ENCODE results near the gene POLR3GL.
"Not testable (repeated sequence)": the region's sequence is repeated elsewhere in the genome, so short reads cannot be mapped to it uniquely, and the experiment has no call there.

The POLR3GL gene, protein sequence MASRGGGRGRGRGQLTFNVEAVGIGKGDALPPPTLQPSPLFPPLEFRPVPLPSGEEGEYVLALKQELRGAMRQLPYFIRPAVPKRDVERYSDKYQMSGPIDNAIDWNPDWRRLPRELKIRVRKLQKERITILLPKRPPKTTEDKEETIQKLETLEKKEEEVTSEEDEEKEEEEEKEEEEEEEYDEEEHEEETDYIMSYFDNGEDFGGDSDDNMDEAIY

GRCh38 chr1:145964328-145965118 lies at the start of gene POLR3GL, which contains the start of gene ANKRD34A:
POLR3GL (plus strand) TSS chr1:145964690; CDS start chr1:145974866, 10,176 bp downstream.
ANKRD34A (minus strand) TSS chr1:145964575; CDS start chr1:145961759, 2,816 bp downstream.
- peak; percentile 72 to 78 for DNase-seq (ENCODE audit: low read depth in 2 of 2)

DNA sequence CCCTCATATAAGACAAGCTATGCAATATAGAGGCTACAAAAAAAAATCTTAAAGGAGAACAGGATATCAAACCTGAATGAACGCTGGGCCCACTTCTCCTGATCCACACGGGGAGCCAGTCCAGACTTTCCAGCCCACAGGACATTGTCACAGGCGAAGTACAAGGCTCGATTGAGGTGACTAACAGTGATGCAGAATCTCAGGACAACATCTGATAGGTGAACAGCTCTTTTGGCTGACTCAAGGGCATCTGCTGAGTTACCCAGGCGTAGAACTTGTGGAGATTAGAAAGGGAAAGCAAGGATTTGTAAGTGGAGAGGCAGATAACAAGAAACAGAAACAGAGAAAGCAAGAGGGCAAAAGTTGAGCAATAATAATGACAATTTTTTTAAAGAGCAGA lies 47.7 kb upstream of the POLR3GL start:
- DNase-seq (ENCODE audit: low read depth in 2 of 2), result no peak

- no peak for DNase-seq (ENCODE audit: low read depth in 2 of 2)
These were observed 46.9 kb upstream of the POLR3GL start for GRCh38 chr1:145917595-145917994.

DNA sequence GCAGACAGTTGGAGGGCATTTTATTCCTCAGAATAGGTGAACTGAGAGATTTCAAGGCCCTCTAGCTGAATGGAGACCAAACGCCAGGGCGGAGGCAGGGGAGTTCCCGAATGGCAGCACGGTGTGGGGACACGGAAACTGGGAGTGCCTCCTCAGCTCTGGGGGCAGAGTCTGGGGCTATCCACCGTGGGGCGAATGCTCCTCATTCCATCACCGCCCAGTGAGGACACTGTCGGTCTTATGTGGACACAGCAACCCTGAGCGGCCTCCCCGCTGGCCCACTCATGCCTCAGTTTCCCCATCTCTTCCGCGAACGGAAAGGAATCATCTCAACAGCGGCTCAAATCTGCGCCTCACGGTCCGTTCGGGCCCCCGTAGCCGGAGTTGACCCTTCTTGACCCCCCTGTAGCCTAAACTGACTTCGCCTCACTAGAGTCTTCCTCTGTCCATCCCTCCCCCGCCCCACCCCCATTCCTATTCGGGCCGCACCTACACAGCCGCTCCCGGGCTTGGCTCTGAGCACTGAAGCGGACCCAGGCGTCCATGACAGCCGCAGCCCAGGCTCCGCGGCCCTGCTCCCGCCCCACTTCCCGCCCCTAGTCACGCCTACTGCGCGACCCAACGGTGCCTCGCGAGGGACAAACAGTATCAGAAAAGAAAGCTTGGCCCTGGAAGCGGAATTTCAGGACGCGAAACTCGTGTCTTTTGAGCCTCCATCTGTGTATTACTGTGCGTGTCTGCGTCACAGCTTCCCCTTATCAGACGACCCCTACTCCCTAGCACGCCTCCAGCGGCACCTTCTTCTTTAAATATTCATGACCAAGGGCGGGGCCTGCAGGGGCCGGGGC lies 46.1 kb upstream of the POLR3GL start, which contains the start of gene PEX11B:
Gene PEX11B, minus strand, starts transcription at position 574 of the 848 bp plus-strand sequence. Its CDS starts 29 bp downstream, at position 545.
- peak; percentile 73 to 75 for DNase-seq (ENCODE audit: low read depth in 2 of 2)

DNA sequence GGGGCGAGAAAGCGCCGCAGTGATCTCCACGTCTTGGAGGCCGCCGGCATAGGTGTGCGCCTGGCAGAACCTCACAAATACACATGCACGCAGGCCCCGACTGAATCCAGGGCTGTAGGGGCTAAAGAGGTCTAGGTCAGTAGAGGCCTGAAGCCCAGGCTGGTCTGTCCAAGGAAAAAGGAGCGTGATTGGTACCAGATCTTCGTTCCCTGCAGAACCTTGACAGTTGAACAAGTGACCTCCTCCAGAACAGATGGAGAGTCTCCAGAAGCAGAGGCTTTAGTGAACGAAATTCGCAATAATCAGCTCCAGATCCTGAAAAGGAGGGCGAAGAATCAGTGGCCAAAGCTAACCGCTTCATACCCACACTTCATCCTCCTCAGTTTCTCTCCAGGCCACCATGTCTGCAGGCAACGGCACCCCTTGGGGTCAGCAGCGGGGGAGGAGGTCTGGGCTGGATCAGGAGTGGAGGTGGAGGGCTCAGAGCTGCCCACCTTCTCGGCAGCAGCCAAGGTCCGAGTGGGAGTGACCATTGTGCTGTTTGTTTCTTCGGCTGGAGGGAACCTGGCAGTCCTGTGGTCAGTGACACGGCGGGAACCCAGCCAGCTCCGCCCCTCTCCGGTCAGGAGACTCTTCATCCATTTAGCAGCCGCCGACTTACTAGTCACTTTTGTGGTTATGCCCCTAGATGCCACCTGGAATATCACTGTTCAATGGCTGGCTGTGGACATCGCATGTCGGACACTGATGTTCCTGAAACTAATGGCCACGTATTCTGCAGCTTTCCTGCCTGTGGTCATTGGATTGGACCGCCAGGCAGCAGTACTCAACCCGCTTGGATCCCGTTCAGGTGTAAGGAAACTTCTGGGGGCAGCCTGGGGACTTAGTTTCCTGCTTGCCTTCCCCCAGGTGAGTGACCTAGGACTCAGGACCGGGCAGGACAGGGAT lies 45.2 kb upstream of the POLR3GL start:
- no peak for DNase-seq (ENCODE audit: low read depth in 2 of 2)

GRCh38 chr1:145920297-145920696 lies 44.2 kb upstream of the POLR3GL start:
- not testable (repeated sequence) for DNase-seq (ENCODE audit: low read depth in 2 of 2)

GRCh38 chr1:145922266-145922665 lies 42.2 kb upstream of the POLR3GL start:
- no peak for DNase-seq (ENCODE audit: low read depth in 2 of 2)

DNA sequence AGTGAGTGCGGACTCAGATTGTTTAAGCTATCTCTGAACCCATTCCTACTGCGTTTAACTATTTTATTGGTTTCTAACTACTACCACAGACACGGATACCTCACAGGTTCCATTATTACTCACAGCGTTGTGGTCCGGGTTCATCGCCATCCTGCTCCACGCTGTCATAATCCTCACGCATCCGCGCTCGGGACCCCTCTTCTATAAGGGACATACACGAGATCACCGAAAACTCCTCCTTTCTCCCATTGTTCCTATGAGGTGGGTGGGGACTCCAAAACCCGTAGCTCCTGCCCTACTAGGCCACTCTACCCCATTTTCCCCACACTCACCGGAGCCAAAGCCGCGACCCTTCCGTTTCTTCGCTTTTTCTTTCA lies 37.8 kb upstream of the POLR3GL start:
- DNase-seq (ENCODE audit: low read depth in 2 of 2), result no peak

DNA sequence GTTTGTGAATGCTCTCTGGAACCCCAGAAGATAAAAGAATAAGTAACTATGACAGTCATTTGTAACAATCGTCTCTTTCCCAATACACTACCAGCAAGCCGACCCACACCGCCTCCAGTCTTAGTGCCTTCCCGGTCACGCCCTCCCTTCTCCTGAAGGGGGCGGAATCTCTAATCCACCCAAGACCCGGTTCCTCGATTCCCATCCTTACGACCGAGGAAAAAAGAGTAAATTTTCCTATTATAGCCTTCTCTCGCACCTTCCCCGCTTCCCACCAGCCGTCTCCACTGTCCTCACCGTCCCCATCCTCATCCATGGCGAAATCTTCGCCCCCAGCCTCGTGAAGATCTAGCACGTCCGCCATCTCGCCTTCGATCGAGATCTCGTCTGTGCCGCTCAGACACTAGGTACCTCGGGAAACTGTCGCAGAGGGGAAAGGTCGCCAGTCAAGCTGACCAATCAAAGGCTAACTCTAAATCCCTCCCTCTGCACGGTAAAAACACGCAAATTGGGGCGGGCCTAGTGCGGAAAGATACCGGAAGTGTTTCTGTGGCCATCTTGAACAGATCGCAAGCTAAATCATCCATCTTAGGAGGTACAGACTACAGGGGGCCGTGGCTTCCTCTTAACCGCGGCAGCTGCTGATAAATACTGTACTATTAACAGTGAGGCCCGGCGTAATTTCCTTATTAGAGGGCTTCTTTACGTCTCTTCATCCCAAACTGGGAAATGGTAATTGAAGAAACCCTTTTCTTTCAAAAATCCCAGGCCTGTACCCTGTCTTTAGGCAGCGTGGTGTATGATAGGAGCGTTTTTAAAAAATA lies 37.2 kb upstream of the POLR3GL start, which contains the start of gene RBM8A:
Gene RBM8A, minus strand, starts transcription at position 422 of the 824 bp plus-strand sequence. Its CDS starts 58 bp downstream, at position 364.
- peak; percentile 97 for DNase-seq (ENCODE audit: low read depth in 2 of 2)

DNA sequence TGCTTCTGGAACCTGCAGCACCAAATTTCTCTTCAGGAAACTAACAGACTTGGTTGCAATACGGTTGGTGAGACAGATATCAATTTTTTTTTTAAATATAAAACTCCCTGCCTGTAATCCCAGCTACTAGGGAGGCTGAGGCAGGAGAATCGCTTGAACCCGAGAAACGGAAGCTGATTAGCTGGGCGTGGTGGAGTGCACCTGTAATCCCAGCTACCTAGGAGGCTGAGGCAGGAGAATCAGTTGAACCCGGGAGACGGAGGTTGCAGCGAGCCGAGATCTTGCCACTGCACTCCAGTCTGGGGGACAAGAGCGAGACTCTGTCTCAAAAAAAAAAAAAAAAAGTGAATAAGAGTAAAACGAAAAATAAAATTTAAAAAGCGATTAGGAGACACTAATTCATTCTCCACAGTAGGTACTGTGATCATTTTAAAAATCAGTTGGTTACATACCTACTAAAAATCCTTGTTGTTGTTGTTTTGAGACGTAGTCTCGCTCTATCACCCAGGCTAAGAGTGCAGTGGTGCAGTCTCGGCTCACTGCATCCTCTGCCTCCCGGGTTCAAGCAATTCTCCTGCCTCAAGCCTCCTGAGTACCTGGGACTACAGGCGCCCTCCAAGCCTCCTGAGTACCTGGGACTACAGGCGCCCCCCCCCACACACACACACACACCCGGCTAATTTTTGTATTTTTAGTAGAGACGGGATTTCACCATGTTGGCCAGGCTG lies 36.4 kb upstream of the POLR3GL start:
- no peak for DNase-seq (ENCODE audit: low read depth in 2 of 2)

GRCh38 chr1:145932522-145933009 lies 31.9 kb upstream of the POLR3GL start:
- DNase-seq (ENCODE audit: low read depth in 2 of 2), result not testable (repeated sequence)

GRCh38 chr1:145935708-145936107 lies 28.8 kb upstream of the POLR3GL start:
- no peak for DNase-seq (ENCODE audit: low read depth in 2 of 2)

- DNase-seq (ENCODE audit: low read depth in 2 of 2), result no peak
These were observed 28.2 kb upstream of the POLR3GL start for GRCh38 chr1:145936247-145936646.

- DNase-seq (ENCODE audit: low read depth in 2 of 2), result no peak
These were observed 27.1 kb upstream of the POLR3GL start for GRCh38 chr1:145937436-145937835.

DNA sequence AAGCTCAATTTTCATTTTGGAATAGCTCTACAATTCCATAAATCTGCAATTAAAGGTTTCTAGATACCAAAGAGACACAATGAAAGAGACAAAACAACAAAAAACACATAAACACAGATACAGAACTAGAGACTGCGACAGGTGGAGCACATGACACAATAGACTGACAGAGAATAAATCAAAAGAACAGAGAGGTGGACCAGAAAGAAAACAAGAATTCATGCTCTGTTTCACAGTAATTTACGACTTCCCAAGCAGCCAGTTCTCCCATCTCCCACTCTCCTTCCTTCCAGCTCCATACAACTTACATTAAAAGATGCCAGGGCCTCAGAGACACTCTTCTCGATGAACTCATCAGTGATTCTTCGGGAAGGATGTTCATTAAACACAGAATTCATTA lies 22.1 kb upstream of the POLR3GL start:
- no peak for DNase-seq (ENCODE audit: low read depth in 2 of 2)

GRCh38 chr1:145942871-145943270 lies 21.6 kb upstream of the POLR3GL start:
- DNase-seq (ENCODE audit: low read depth in 2 of 2), result no peak

DNA sequence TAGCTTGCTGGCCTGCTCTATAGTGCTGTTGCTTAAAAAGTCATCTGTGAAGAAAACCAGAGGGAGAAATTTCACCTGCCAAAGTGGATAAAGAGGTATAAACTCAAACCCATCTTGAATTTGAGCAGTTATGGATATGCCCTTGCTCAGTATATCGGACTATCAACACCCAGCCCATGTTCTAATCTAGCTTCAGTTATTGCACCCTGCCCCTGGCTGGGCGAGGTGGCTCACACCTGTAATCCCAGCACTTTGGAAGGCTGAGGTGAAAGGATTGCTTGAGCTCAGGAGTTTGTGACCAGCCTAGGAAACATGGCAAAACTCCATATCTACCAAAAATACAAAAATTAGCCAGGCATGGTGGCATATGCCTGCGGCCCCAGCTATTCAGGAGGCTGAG lies 20.0 kb upstream of the POLR3GL start:
- DNase-seq (ENCODE audit: low read depth in 2 of 2), result no peak

GRCh38 chr1:145946477-145946986 lies 18.0 kb upstream of the POLR3GL start:
- DNase-seq (ENCODE audit: low read depth in 2 of 2), result no peak

GRCh38 chr1:145947551-145947950 lies 16.9 kb upstream of the POLR3GL start:
- no peak for DNase-seq (ENCODE audit: low read depth in 2 of 2)
